NCI-H748 treated with DMSO at 0.1 percent for 48 hours (cell line): Measurements from ENCODE around the gene ISX.

Source experiments
- DNase-seq: peaks from one replicate; lab custom pipeline; 2025; lab: John Stamatoyannopoulos, UW

Gene ISX

DNA sequence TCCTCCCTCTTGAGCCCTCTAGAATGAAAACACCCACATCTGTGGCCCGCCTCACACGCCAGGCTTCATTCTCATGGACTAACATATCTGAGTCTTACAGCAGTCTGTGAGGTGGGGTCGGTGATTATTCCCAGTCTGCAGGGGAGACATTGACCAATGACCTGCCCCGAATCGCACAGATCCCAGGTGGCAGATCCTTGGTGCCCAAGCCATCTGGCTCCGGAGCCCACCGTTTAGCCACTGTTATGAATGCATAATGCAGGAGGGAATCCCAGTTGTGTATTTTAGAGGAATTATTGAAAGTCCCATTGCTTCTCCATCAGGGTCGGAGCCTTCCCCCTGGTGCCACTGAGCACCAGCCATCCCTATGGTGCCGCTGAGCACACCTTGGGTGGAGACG lies 47.4 kb downstream of the ISX start:
- DNase-seq, result no peak

DNA sequence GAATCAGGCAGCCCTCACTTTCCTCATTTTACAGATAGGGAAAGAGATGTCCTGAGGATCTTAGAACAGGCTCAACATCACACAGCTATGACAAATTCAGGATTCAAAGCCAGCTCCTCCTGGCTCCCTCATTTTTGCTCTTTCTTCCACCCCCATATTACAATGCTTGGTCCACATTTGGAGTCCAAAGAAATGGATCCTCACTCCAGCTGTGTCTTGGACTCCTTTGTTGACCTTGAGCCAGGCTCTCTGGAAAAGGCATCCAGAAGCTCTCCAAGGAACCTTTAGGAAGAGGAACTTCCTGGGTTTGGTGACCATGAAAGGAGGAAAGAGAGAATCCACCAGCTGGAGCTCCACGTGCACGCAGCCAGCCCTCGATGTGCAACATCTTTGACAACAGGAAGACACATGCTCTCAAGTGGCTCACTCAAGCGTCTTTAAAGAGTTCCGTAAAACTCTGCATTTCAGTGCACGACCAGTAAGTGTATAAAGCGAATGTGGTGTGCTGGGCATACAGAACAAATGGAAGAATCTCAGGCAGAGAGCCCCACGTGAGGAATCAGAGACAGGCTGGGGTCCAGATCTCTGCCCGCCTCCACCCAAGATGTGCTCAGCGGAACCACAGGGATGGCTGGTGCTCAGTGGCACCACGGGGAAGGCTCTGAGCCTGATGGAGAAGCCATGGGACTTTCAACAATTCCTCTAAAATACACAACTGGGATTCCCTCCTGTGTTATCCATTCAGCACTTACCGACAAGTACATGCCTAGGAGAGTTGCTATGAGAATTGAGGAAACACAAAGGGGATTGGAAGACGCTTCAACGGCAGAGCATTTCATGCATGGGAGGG lies 48.4 kb downstream of the ISX start:
- no peak for DNase-seq

DNA sequence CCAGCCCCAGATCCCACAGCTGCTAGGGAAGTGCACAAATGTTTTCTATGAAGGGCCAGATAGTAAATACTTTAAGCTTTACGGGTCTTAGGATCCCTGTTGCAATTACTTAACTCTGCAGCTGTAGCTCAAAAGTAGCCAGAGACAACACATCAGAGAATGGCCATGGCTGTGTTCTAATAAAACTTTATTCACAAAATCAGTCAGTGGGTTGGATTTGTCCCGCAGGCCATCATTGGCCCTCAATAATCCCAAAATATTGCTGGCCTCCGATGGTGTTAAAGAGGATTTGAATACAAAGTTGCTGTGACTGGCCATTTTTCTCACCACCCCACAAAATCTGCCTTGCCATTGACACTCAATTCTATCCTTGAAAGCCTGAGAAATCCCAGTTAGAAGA lies 49.6 kb downstream of the ISX start:
- no peak for DNase-seq

DNA sequence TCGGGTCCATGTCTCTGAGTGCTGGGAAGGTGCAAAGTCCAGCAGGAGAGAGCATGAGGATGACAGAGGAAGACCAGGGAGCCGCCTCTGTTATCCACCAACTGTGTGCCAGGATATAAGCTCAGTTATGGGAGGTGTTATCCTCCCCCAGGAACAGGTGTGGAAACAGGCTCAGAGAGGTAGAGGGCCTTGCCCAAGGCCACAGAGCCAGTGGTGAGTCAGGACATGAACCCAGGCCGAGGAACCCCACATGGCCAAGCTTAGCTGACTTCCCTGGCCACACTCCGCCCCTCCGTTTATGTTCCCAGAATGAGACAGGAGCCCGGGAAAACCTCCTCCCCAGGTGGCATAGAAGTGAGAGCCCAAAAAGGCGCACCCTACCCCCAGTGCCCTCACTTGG lies 50.3 kb downstream of the ISX start:
- no peak for DNase-seq

DNA sequence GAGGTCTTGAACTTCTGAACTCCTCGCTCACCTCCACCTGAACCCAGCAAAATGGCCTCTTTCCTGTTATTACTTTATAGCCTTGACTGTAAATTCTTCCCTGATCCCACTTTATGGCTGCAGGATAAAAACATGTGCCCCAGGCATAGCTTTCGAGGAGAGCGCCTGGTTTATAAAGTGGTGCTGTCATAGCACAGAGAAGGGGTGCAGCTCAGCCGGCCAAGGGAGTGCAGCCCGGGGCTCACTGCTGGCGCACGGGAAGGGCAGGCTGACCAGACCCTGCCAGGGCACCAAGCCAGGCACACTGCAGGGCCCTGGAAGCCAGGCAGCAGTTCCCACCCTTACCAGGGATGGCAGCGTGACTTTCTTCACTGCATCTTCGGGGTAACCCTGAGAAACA lies 50.9 kb downstream of the ISX start:
- no peak for DNase-seq

DNA sequence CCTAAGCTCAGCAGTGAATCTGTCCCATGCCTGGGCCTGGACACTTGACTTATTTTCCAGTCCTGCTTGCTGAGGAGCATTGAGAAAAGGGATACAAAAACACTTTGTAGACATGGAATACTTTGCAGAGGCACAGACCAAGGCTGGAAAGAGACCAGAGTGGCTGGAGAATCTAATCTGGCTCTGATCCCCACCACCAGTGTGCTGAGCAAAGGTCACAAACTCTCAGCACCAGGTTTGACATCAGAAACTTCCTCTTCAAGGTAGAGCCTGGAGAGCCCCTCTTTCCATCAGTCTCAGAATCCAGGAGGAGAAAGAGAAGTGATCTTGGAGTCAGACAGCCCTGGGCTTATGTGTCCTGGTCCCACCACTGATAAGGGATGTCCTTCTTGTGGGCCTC lies 53.5 kb downstream of the ISX start:
- DNase-seq, result no peak

DNA sequence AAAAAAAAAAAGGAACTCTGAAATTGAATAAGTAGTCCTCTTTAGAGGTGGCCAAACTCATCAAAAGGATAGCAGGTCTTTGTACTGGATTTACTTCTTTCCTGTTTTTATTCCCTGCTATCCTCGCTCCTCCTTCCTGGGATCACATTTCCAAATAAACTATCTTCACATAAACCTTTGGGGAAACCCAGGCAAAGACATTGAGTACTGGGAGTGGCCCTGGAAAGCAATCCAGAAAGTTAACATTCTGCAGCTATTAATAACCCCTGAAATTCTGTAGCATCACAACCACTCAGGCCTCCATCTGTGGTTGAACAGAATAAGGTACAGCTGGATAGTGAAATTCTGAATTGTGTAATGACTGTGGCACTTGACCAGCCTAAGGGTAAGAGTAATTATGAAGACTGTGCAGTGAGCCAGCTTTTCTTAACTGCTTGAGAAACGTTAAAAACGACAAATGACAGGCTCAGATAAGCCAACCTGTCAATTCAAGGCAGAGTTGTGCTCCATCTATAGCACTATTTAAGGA lies 58.8 kb downstream of the ISX start:
- no peak for DNase-seq

DNA sequence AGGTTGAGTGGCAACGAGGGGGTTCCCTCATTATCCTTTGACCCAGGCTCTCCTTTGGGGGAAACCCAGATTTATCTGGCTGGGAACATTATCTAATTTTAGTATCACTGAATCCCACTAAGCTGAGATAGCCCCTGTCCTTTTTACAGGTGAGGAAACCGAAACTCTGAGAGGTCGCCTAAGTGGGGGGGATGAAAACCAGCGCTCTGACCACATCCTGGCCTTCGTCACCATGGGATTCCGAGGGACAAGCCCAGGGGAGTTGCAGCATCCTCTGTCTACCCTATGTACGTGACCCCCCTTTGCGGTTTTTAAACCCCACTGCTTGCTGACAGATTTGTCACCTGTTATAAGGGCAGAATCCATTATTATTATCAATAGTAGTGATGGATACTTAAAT lies 61.0 kb downstream of the ISX start:
- no peak for DNase-seq

DNA sequence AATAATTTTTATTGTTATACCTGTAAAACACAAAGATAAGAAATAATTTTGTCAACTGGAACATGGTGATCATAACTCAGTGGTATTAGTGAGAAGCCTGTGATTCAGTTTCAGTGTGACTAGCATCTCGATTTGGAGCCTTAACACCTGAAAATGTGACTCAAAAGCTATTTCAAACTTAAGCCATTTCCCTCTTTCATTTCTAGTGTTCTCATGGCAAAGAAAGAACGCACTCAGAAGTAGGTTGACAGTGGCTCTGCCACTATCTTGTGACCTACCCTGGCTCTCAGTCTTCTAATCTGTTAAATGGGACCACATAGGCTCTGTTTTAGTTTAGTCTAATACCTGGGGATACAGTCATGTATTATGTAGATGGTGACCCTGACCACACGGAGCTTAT lies 62.7 kb downstream of the ISX start:
- DNase-seq, result no peak

DNA sequence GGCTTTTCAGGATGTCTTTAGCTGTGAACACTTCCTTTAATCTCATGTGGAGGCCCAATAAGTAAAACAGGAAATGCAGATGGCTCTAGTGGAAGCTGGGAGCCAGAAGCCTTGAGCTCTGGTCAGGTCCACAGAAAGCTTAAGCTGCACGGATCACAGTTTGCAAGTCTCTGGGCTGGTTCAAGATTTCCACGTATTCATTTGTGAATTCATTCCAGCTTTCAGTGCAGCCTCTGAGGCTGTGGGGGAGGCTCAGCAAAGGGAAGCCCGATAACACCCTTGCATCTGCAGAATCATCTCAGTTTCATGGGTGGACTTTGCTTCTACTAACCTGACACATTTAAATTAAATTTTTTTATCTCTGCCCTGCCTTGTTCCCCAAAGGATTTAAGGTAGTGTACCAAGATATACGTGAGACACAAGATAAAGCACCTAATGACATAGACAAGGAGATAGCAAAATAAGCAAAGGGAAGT lies 65.6 kb downstream of the ISX start:
- no peak for DNase-seq

DNA sequence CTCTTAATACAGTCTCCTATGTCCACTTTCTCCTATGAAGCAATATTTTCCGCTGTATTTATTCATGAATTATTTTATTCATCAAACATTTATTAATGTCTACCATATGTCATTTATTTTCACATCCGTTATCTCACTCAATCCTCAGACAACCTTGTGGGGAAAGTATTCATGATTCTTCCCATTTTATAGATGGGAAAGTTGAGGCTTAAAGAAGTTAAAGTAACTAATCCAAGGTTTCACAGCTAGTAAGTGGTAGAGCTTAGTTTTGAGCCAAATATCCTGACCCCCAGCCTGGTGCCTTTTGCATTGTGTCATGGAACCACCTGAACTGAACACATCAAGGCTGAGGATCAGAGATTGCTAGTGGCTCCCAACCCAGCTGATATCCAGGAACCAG lies 66.6 kb downstream of the ISX start:
- DNase-seq, result no peak

DNA sequence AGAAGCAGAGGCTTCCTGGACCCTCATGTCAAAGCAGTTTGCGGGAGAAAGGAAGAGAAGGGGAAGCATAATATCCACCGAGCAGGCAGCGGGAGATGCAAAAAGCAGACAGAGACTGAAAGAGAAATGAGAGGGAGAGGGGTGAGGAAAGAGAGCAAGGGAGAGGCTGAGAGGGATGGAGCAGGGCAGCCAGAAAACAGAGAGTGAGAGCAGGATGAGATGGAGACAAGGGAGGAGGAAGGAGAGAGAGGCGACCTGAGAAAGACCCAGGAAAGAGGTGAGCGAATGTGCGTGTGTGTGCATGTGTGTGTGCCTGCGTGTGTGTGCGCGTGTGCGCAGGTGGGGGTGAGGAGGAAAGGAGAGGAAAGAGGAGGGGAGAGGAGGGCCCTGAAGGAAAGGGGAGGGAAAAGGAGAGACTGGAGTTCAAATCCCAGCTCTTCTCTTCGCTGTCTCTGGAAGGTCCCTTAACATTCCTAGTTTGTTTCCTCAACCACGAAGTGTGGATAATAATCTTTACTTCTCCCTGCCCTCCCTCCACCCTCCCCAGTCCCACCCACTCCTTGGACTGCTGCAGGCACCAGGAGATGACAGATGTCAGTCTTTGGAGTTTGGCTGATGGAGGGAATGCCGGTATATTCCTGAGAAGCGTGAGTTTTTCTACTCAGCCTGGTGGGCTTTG lies 67.9 kb downstream of the ISX start:
- no peak for DNase-seq

DNA sequence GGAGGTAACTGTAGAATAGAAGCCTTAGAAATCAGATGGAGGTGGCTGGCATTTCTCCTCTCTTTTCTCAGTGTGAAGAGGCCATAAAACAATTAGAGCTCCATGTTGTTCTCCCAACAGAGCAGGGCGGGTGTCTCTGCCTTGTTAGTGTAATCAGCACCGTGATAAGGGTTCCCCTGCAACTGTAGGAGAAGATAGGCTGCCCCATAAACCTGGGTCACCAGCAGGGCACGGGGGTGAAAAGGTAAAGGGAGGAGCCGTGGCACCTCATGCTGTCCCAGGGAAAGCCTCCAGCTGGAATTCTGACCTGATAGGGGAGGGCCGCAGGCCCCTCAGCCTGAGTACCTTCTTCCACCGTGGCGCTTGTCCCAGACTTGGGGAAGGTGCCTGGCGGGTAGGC lies 68.7 kb downstream of the ISX start:
- no peak for DNase-seq

DNA sequence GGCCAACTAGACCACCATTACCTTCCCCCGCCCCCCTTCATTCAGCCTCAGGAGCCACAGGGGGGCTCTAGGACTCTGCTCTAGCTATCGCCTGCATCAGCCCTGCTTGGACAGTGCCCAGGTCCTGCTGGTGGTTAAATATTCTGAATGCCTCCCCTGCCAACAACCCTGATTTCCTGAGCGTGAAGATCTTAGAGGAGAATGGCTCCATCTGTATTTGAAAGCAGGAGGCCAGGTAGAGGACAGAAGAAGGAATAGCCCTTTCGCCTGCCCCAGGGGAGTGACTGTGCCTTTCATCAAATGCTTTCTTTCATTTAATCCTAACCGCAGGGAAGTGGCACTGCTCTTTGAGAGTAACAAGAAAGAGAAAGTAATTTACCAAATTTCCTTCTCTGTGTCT lies 69.2 kb downstream of the ISX start:
- DNase-seq, result no peak
